SK-N-SH (cell line): ENCODE results near the gene ABCF3. TPM values are rescaled to one million over a fixed set of nuclear protein-coding genes. Genes with fewer than 3 reads are reported as not detected.

Source experiments
- CTCF ChIA-PET: fragments of 300-600, 350-600 bp; formaldehyde crosslinking; extraction: SDS; loops from one replicate; lab custom pipeline; 2021; lab: Yijun Ruan, JAX
- POLR2A ChIA-PET: fragments of 350-600 bp; sonication (Branson Sonifier 250); formaldehyde crosslinking; extraction: SDS; loops from one replicate; lab custom pipeline; 2020; ENCODE audit warnings: antibody characterized with exemption, inconsistent platforms; lab: Yijun Ruan, JAX
- DNase-seq: peaks from one replicate; pipeline ENCODE4 v3.0.0; 2012
- H2AFZ ChIP-seq: fragments of 200-600 bp; sonication (generic); 2 replicates; pipeline ENCODE4 v1.8.1; 2016; ENCODE audit warnings: antibody characterized with exemption, mild to moderate bottlenecking, low read depth
- H3F3A ChIP-seq: fragments of 200-600 bp; sonication (generic); replicated peaks from 2 replicates; pipeline ENCODE3; 2016; ENCODE audit warnings: antibody characterized with exemption, mild to moderate bottlenecking; ENCODE audit not compliant: insufficient read depth
- H3K27ac ChIP-seq, 2 experiments: fragments of 200-500 bp in 1 of 2; fragments of 200-600 bp in 1 of 2; sonication (Bioruptor generic) in 1 of 2; sonication (generic), shearing (Covaris generic) in 1 of 2; 2 replicates each; pipeline versions ENCODE4 v1.5.1 to v1.6.1; 2014 to 2016; ENCODE audit warnings: low read depth in 2 of 2, inconsistent platforms in 1 of 2, low read length in 1 of 2, mild to moderate bottlenecking in 1 of 2, mixed read lengths in 1 of 2
- H3K27me3 ChIP-seq: fragments of 200-600 bp; sonication (generic), shearing (Covaris generic); 2 replicates; pipeline ENCODE4 v1.6.1; 2016; ENCODE audit warnings: mixed run types; ENCODE audit not compliant: insufficient read depth
- H3K36me3 ChIP-seq, 2 experiments: fragments of 200-500 bp in 1 of 2; fragments of 200-600 bp in 1 of 2; sonication (Bioruptor generic) in 1 of 2; sonication (generic) in 1 of 2; replicated peaks in 1 of 2; 2 replicates each; pipeline versions ENCODE3 to v1.5.1; 2014 to 2016; ENCODE audit warnings: low read length in 1 of 2, mild to moderate bottlenecking in 1 of 2; ENCODE audit not compliant: insufficient read depth in 2 of 2, control insufficient read depth in 1 of 2
- H3K4me1 ChIP-seq, 2 experiments: fragments of 200-500 bp in 1 of 2; fragments of 200-600 bp in 1 of 2; sonication (Bioruptor generic) in 1 of 2; sonication (generic), shearing (Covaris generic) in 1 of 2; 2 replicates each; pipeline versions ENCODE4 v1.5.1 to v1.6.1; 2014 to 2016; ENCODE audit warnings: low read depth in 1 of 2, low read length in 1 of 2, mixed run types in 1 of 2; ENCODE audit not compliant: insufficient read depth in 2 of 2, control insufficient read depth in 1 of 2
- H3K4me2 ChIP-seq: fragments of 200-600 bp; sonication (generic), shearing (Covaris generic); 2 replicates; pipeline ENCODE4 v1.6.1; 2017; ENCODE audit warnings: mixed run types
- H3K4me3 ChIP-seq, 2 experiments: fragments of 200-500 bp in 1 of 2; fragments of 200-600 bp in 1 of 2; sonication (Bioruptor generic) in 1 of 2; sonication (generic), shearing (Covaris generic) in 1 of 2; 2 replicates each; pipeline versions ENCODE4 v1.5.1 to v1.8.1; 2014 to 2016; ENCODE audit warnings: low read depth in 2 of 2, inconsistent platforms in 1 of 2, low read length in 1 of 2, mild to moderate bottlenecking in 1 of 2, mixed read lengths in 1 of 2, moderate library complexity in 1 of 2
- H3K79me2 ChIP-seq: fragments of 200-600 bp; sonication (generic); 2 replicates; pipeline ENCODE4 v1.8.1; 2017; ENCODE audit warnings: mild to moderate bottlenecking; ENCODE audit not compliant: insufficient read depth
- H3K9ac ChIP-seq: fragments of 200-600 bp; sonication (generic); 2 replicates; pipeline ENCODE4 v1.6.1; 2017; ENCODE audit warnings: mixed run types
- H3K9me2 ChIP-seq: fragments of 200-600 bp; sonication (generic); 2 replicates; pipeline ENCODE4 v1.6.1; 2017; ENCODE audit warnings: mixed run types
- H3K9me3 ChIP-seq: fragments of 200-600 bp; sonication (generic); 2 replicates; pipeline ENCODE4 v1.6.1; 2017; ENCODE audit warnings: mixed run types, mild to moderate bottlenecking, moderate library complexity
- H4K20me1 ChIP-seq: fragments of 200-600 bp; sonication (generic); 2 replicates; pipeline ENCODE4 v1.6.1; 2017; ENCODE audit warnings: mild to moderate bottlenecking, mixed run types; ENCODE audit not compliant: insufficient read depth
- FOXJ3 ChIP-seq: sonication (generic); formaldehyde crosslinking; IDR thresholded peaks from 2 replicates; pipeline ENCODE4 v1.5.1; 2020; ENCODE audit warnings: mild to moderate bottlenecking, missing genetic modification reagents
- GABPA ChIP-seq: IDR thresholded peaks from 2 replicates; pipeline ENCODE4 v1.4.0; 2012; ENCODE audit warnings: low read depth, mild to moderate bottlenecking
- GATA2 ChIP-seq: sonication (generic); formaldehyde crosslinking; IDR thresholded peaks from 2 replicates; pipeline ENCODE4 v1.5.0; 2020; ENCODE audit warnings: mild to moderate bottlenecking, missing genetic modification reagents
- JUND ChIP-seq: IDR thresholded peaks from 2 replicates; pipeline ENCODE4 v1.4.0; 2012
- MXI1 ChIP-seq: IDR thresholded peaks from 2 replicates; pipeline ENCODE4 v1.6.1; 2012; ENCODE audit warnings: mild to moderate bottlenecking, low read depth, low read length, improper control_type of control experiment
- PBX3 ChIP-seq: IDR thresholded peaks from 2 replicates; pipeline ENCODE4; 2012
- RCOR1 ChIP-seq: fragments of 150-350 bp; IDR thresholded peaks from 2 replicates; pipeline ENCODE4 v1.6.1; 2017; ENCODE audit warnings: antibody characterized with exemption, low read length
- RXRA ChIP-seq: IDR thresholded peaks from 2 replicates; pipeline ENCODE4 v1.4.0; 2012; ENCODE audit warnings: low read depth, mild to moderate bottlenecking, borderline replicate concordance
- TCF12 ChIP-seq: IDR thresholded peaks from 2 replicates; pipeline ENCODE4 v1.4.0; 2012
- WGBS: methylation state at CpG from one replicate; pipeline ENCODE4 v1.1.6; 2017; ENCODE audit warnings: low lambda C conversion rate; 5-methylcytosine and 5-hydroxymethylcytosine counted together
- polyA plus RNA-seq, 3 experiments: library from polyadenylated mRNA; depleted of rRNA; stranded (reverse); fragments of >200 nt; gene quantifications; 2 replicates each; pipeline ENCODE4 v1.2.3, GENCODE V29; 2012
- small RNA-seq, 7 experiments: library from RNA; depleted of rRNA; stranded (forward); fragments of <200 nt; gene quantifications; one replicate each; pipeline ENCODE3, GENCODE V24; 2012
- TF ChIP-seq, protein P1 (sequence below): IDR thresholded peaks from 2 replicates; pipeline ENCODE4 v1.4.0; 2012; ENCODE audit warnings: low read depth, borderline replicate concordance

ABCF3 gene
- polyA plus RNA-seq, 1 of the 3 experiments (the other 2 are of a cell fraction): 55.6 TPM

DNA sequence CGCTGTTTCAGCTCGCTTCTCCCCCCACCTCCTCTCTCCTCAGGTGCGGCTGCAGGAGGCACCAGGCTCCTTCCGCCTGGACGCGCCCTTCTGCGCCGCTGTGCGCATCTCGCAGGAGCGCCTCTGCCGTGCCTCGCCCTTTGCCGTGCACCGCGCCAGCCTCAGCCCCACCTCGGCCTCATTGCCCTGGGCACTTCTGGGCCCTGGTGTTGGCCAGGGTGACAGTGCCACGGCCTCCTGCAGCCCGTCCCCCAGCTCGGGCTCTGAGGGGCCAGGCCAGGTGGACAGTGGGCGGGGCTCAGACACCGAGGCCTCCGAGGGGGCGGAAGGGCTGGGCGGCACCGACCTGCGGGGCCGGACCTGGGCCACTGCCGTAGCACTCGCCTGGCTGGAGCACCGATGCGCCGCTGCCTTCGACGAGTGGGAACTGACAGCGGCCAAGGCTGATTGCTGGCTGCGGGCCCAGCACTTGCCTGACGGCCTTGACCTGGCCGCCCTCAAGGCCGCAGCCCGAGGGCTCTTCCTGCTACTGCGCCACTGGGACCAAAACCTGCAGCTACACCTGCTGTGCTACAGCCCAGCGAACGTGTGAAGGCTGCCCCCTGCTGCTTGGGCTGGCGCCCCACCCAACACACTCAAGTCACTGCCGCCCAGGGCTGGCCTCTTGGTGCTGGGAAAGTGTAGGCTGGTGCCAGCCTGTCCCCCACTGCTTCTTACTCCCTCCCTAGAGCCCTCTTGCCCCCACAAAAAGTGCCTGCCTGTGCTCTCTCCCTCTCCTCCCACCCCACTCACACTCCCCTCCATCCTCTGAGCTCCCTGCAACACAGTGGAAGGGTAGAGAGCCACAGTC lies 55.7 kb downstream of the ABCF3 start (continued):
- TF ChIP-seq PBX3: no peak
- no peak for TF ChIP-seq TCF12

DNA sequence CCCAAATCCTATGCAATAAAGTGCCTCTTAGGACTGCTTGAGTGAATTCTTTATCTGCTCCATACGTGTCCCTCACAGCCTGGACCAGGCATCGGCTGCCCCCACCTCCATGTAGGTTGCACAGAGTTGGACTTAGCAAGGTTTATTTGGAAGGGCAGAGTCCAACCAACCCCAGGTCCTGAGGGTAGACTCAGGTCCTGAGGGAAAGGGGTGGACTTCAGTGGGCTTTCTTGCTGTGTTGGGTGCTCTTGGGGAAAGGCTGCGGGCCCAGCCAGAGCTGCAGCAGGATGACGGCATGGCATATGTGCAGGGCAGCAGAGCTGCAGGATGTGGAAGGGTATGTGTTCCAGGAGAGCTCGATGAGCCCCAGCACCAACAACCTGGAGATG lies 56.3 kb downstream of the ABCF3 start:
- H3K4me3 ChIP-seq: no peak overlapping the region
- H3K9me2 ChIP-seq: no peaks in the 10 kb centered on the region
- no peaks in the 10 kb centered on the region for H3K9me3 ChIP-seq
- H3K4me1 ChIP-seq: no peaks in the 10 kb centered on the region; a peak in 1 of 4 replicates
- H3K27me3 ChIP-seq: no peaks in the 10 kb centered on the region
- peaks cover 8% of the 10 kb centered on the region for H3K79me2 ChIP-seq
- TF ChIP-seq MXI1 (no peak), GATA2 (CRISPR knock-in tag) (no peak), GABPA (no peak), JUND (no peak), RXRA (no peak), RCOR1 (no peak), FOXJ3 (no peak)
- TF ChIP-seq, protein P1, sequence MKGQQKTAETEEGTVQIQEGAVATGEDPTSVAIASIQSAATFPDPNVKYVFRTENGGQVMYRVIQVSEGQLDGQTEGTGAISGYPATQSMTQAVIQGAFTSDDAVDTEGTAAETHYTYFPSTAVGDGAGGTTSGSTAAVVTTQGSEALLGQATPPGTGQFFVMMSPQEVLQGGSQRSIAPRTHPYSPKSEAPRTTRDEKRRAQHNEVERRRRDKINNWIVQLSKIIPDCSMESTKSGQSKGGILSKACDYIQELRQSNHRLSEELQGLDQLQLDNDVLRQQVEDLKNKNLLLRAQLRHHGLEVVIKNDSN: no peak
- H3K4me2 ChIP-seq: no peak overlapping the region
- POLR2A ChIA-PET: interaction anchor here (0.9 to 1.2 kb wide), 2 partner anchors 10 to 12 kb away, joined by 3 read pairs; no protein-coding TSS in a partner anchor
- CTCF ChIA-PET: interaction anchor here (1.3 to 3.6 kb wide), 4 partner anchors 10 to 346 kb away, joined by 5 to 18 read pairs (median 12); partner anchors contain the start of gene VWA5B2
- H3K36me3 ChIP-seq: peaks cover 6 to 38% of the 10 kb centered on the region in 2 experiments
- 80% methylated on average over 3 of the region's 5 CpGs for WGBS
- H3K9ac ChIP-seq: no peak overlapping the region
- no peak overlapping the region for H2AFZ ChIP-seq
- H3K27ac ChIP-seq: no peak overlapping the region
- 0 out of 2 replicates have a peak, but pooled peaks cover 11% of the 10 kb centered on the region for H4K20me1 ChIP-seq
- no peaks in the 10 kb centered on the region for H3F3A ChIP-seq
- DNase-seq: no peak

Small RNA genes within 50 kb of the gene (small RNA-seq; reads per million reads assigned to genes)
- 0 to 4.7 (median 0) reads per million in 7 experiments for gene MIR1224

Other genes with a start within 250 kb of the ABCF3 start
- gene ABCC5, start 168.3 kb upstream of the ABCF3 start, polyA plus RNA-seq (2012; rRNA removed): 25.9 and 40.6 TPM in 2 replicates
- gene HTR3D, start 154.5 kb upstream of the ABCF3 start, polyA plus RNA-seq (2012; rRNA removed): not detected in 2 replicates
- gene HTR3C, start 133.2 kb upstream of the ABCF3 start, polyA plus RNA-seq (2012; rRNA removed): not detected in 2 replicates
- not detected in 2 replicates for gene HTR3E, start 89.1 kb upstream of the ABCF3 start, polyA plus RNA-seq (2012; rRNA removed)
- 46.8 and 61.5 TPM in 2 replicates for gene EIF2B5, start 50.8 kb upstream of the ABCF3 start, polyA plus RNA-seq (2012; rRNA removed)
- gene DVL3, start 30.8 kb upstream of the ABCF3 start, polyA plus RNA-seq (2012; rRNA removed): 29.6 and 30.1 TPM in 2 replicates
- 645 and 759 TPM in 2 replicates for gene AP2M1, start 11.3 kb upstream of the ABCF3 start, polyA plus RNA-seq (2012; rRNA removed)
- 0.08 and 0.19 TPM in 2 replicates for gene VWA5B2, start 43.4 kb downstream of the ABCF3 start, polyA plus RNA-seq (2012; rRNA removed)
- 66.0 and 71.4 TPM in 2 replicates for gene ALG3, start 62.8 kb downstream of the ABCF3 start, polyA plus RNA-seq (2012; rRNA removed)
- gene EEF1AKMT4, start 63.5 kb downstream of the ABCF3 start, polyA plus RNA-seq (2012; rRNA removed): 7.2 and 9.3 TPM in 2 replicates
- gene CAMK2N2, start 75.4 kb downstream of the ABCF3 start, polyA plus RNA-seq (2012; rRNA removed): 0.89 and 2.2 TPM in 2 replicates
- 0.03 and 0.16 TPM in 2 replicates for gene ECE2, start 89.8 kb downstream of the ABCF3 start, polyA plus RNA-seq (2012; rRNA removed)
- gene PSMD2, start 113.0 kb downstream of the ABCF3 start, polyA plus RNA-seq (2012; rRNA removed): 328 and 382 TPM in 2 replicates
- 207 and 262 TPM in 2 replicates for gene EIF4G1, start 128.4 kb downstream of the ABCF3 start, polyA plus RNA-seq (2012; rRNA removed)
- gene FAM131A, start 151.4 kb downstream of the ABCF3 start, polyA plus RNA-seq (2012; rRNA removed): 31.6 and 34.2 TPM in 2 replicates
- 8.6 and 9.1 TPM in 2 replicates for gene CLCN2, start 175.4 kb downstream of the ABCF3 start, polyA plus RNA-seq (2012; rRNA removed)
- 206 and 258 TPM in 2 replicates for gene POLR2H, start 175.5 kb downstream of the ABCF3 start, polyA plus RNA-seq (2012; rRNA removed)
- gene THPO, start 192.0 kb downstream of the ABCF3 start, polyA plus RNA-seq (2012; rRNA removed): 0.07 and 0.21 TPM in 2 replicates
- gene CHRD, start 193.9 kb downstream of the ABCF3 start, polyA plus RNA-seq (2012; rRNA removed): 0.57 and 0.95 TPM in 2 replicates